ENCODE measurements around the gene CCDC14. TPM values are rescaled to one million over a fixed set of nuclear protein-coding genes. Genes with fewer than 3 reads are reported as not detected.

CCDC14 gene
- total and polyA plus RNA-seq, 7 donors: 3.6 to 43.8 (median 23.9) TPM

DNA sequence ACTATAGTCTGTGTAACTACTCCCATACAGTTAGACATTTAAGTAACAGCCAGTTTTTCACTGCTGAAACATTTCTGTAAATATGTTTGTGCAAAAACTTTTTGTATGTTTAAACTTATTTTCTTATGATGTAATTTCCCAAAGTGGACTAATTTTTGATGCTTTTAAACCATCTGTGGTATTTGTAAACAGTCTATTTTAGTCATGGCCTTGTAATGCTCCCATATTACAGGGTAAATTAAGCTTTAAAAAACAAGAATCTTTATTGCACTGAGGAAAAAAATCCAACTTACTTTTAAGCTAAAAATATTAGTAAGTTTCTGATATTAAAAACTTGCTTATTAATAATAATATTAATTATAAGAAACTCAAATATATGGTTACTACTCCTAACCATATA, 13.5 kb downstream of the CCDC14 start:
- Histone ChIP-seq H3K9me3 (no peaks in the 10 kb centered on the region), H3K27ac (no peak overlapping the region), H3K4me1 (no peaks in the 10 kb centered on the region), H3K27me3 (no peaks in the 10 kb centered on the region), H3K36me3 (peaks cover 0 to 52% (median 15%) of the 10 kb centered on the region in 4 donors), H3K4me3 (no peak overlapping the region)
- intact Hi-C loops (cut with DNase I): no loop called here
- no peak for TF ChIP-seq POLR2A (IDR thresholded peaks at IDR 0.05)
- no peak for TF ChIP-seq CTCF (IDR thresholded peaks at IDR 0.05)
- no peak for TF ChIP-seq POLR2AphosphoS5 (IDR thresholded peaks at IDR 0.05)
- no peak for TF ChIP-seq EP300 (IDR thresholded peaks at IDR 0.05)
- DNase-seq: no peak

DNA sequence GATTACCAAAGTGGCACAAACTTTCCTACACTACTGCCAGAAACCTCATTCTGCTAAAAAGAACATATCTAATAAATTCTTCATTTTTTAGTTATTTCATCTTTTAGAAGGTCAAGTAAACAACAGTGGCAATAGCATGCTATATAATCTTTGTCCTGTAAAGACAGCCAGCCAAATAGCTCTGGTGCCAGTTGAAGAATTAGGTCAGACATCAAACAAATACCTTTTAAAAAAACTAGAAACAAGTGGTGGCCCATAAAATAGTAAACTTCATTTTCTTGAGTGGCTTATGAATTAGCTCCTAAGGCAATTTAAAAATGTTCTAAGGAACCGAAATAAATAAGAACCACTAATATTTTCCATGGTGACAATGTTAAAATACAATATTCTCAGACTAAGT, 19.5 kb downstream of the CCDC14 start:
- Histone ChIP-seq H3K4me1 (no peaks in the 10 kb centered on the region), H3K36me3 (peaks cover 0 to 19% (median 6%) of the 10 kb centered on the region in 4 donors), H3K9me3 (no peaks in the 10 kb centered on the region), H3K27ac (no peak overlapping the region), H3K27me3 (no peaks in the 10 kb centered on the region), H3K4me3 (no peak overlapping the region)
- DNase-seq: no peak
- TF ChIP-seq CTCF (IDR thresholded peaks at IDR 0.05): no peak
- TF ChIP-seq POLR2A (IDR thresholded peaks at IDR 0.05): no peak
- no peak for TF ChIP-seq POLR2AphosphoS5 (IDR thresholded peaks at IDR 0.05)
- no peak for TF ChIP-seq EP300 (IDR thresholded peaks at IDR 0.05)
- intact Hi-C loops (cut with DNase I): no loop called here
- WGBS, 2 donors: 56 to 87% methylated on average over 1 of the region's 1 CpG

GRCh38 chr3:123941121-123941520, 19.9 kb downstream of the CCDC14 start:
- 52 to 65% methylated on average over 2 of the region's 2 CpGs for WGBS, 2 donors
- no peak overlapping the region for H3K27ac ChIP-seq

GRCh38 chr3:123939706-123940105, 21.3 kb downstream of the CCDC14 start:
- Histone ChIP-seq H3K36me3 (peaks cover 0 to 16% (median 5%) of the 10 kb centered on the region in 4 donors), H3K4me1 (no peaks in the 10 kb centered on the region), H3K9me3 (no peaks in the 10 kb centered on the region), H3K27me3 (no peaks in the 10 kb centered on the region), H3K27ac (no peak overlapping the region), H3K4me3 (no peak overlapping the region)
- no peak for DNase-seq
- WGBS, 2 donors: 25 to 75% methylated on average over 2 of the region's 2 CpGs
- intact Hi-C loops (cut with DNase I): no loop called here
- no peak for TF ChIP-seq POLR2AphosphoS5 (IDR thresholded peaks at IDR 0.05)
- TF ChIP-seq CTCF (IDR thresholded peaks at IDR 0.05): no peak
- no peak for TF ChIP-seq EP300 (IDR thresholded peaks at IDR 0.05)
- TF ChIP-seq POLR2A (IDR thresholded peaks at IDR 0.05): no peak

More at GRCh38 chr3:123941121-123941520, 19.9 kb downstream of the CCDC14 start:
- H3K36me3 ChIP-seq: peaks cover 0 to 16% (median 5%) of the 10 kb centered on the region in 4 donors
- intact Hi-C loops (cut with DNase I): no loop called here
- H3K4me3 ChIP-seq: no peak overlapping the region
- H3K9me3 ChIP-seq: no peaks in the 10 kb centered on the region
- no peaks in the 10 kb centered on the region for H3K4me1 ChIP-seq
- TF ChIP-seq POLR2A (IDR thresholded peaks at IDR 0.05) (no peak), EP300 (IDR thresholded peaks at IDR 0.05) (no peak), CTCF (IDR thresholded peaks at IDR 0.05) (peak in 1 of 4 experiments; percentile 22)
- no peak for DNase-seq
- no peaks in the 10 kb centered on the region for H3K27me3 ChIP-seq

GRCh38 chr3:123936400-123936799, 24.6 kb downstream of the CCDC14 start:
- Histone ChIP-seq H3K27me3 (no peaks in the 10 kb centered on the region), H3K36me3 (peaks cover 0 to 21% (median 0%) of the 10 kb centered on the region in 4 donors), H3K4me1 (no peaks in the 10 kb centered on the region), H3K27ac (no peak overlapping the region), H3K9me3 (no peaks in the 10 kb centered on the region), H3K4me3 (no peak overlapping the region)
- 21 to 67% methylated on average over 2 of the region's 2 CpGs for WGBS, 2 donors
- TF ChIP-seq EP300 (IDR thresholded peaks at IDR 0.05) (no peak), POLR2AphosphoS5 (IDR thresholded peaks at IDR 0.05) (no peak), POLR2A (IDR thresholded peaks at IDR 0.05) (no peak), CTCF (IDR thresholded peaks at IDR 0.05) (no peak)
- intact Hi-C loops (cut with DNase I): no loop called here
- DNase-seq: no peak
